ENCODE data around the gene CBR3. TPM values are rescaled to one million over a fixed set of nuclear protein-coding genes. Genes with fewer than 3 reads are reported as not detected.
A peak's percentile ranks its signal among the peaks of the same experiment; 100 is the strongest.

The CBR3 gene
- total RNA-seq, 4 donors from 2014 or later: 21.3 to 45.9 (median 37.9) TPM

- intact Hi-C loops (cut with DNase I; ENCODE audit: low total_unique reads): no loop called here
- 74 to 85% methylated on average over 4 of the region's 4 CpGs for WGBS, 2 donors
- no peak for DNase-seq (ENCODE audit: low spot score in 2 of 2)
- no peak overlapping the region for H3K4me3 ChIP-seq (ENCODE audit: low read depth, poor library complexity, severe bottlenecking)
- TF ChIP-seq CTCF (IDR thresholded peaks at IDR 0.05) (no peak), POLR2A (IDR thresholded peaks at IDR 0.05) (no peak)
These were observed 51.2 kb downstream of the CBR3 start for GRCh38 chr21:36186081-36186480.

GRCh38 chr21:36186506-36187399, 51.9 kb downstream of the CBR3 start:
- WGBS, 2 donors: 79 to 87% methylated on average over 18 of the region's 18 CpGs
- intact Hi-C loops (cut with DNase I; ENCODE audit: low total_unique reads): no loop called here
- H3K4me3 ChIP-seq (ENCODE audit: low read depth, poor library complexity, severe bottlenecking): no peak overlapping the region
- TF ChIP-seq POLR2A (IDR thresholded peaks at IDR 0.05): no peak
- no peak for TF ChIP-seq CTCF (IDR thresholded peaks at IDR 0.05)
- DNase-seq (ENCODE audit: low spot score in 2 of 2): no peak

- 53 to 54% methylated on average over 8 of the region's 8 CpGs for WGBS, 2 donors
- intact Hi-C loops (cut with DNase I; ENCODE audit: low total_unique reads): no loop called here
- TF ChIP-seq POLR2A (IDR thresholded peaks at IDR 0.05) (no peak), CTCF (IDR thresholded peaks at IDR 0.05) (no peak)
- peak in 1 of 2 donors; percentile 32 for DNase-seq (ENCODE audit: low spot score in 2 of 2)
- H3K4me3 ChIP-seq (ENCODE audit: low read depth, poor library complexity, severe bottlenecking): no peak overlapping the region
These were observed 53.3 kb downstream of the CBR3 start for GRCh38 chr21:36188081-36188681.

GRCh38 chr21:36188937-36189336, 54.1 kb downstream of the CBR3 start:
- TF ChIP-seq CTCF (IDR thresholded peaks at IDR 0.05) (no peak), POLR2A (IDR thresholded peaks at IDR 0.05) (no peak)
- WGBS, 2 donors: 18 to 30% methylated on average over 2 of the region's 2 CpGs
- DNase-seq (ENCODE audit: low spot score in 2 of 2): no peak
- intact Hi-C loops (cut with DNase I; ENCODE audit: low total_unique reads): no loop called here
- H3K4me3 ChIP-seq (ENCODE audit: low read depth, poor library complexity, severe bottlenecking): no peak overlapping the region

- no peak overlapping the region for H3K4me3 ChIP-seq (ENCODE audit: low read depth, poor library complexity, severe bottlenecking)
- WGBS, 2 donors: 83 to 88% methylated on average over 4 of the region's 4 CpGs
- DNase-seq (ENCODE audit: low spot score in 2 of 2): no peak
- intact Hi-C loops (cut with DNase I; ENCODE audit: low total_unique reads): loop anchor here (10.0 kb wide), 1 partner anchor 54 kb away; no protein-coding TSS in a partner anchor
- TF ChIP-seq CTCF (IDR thresholded peaks at IDR 0.05) (no peak), POLR2A (IDR thresholded peaks at IDR 0.05) (no peak)
These were observed 55.9 kb downstream of the CBR3 start for GRCh38 chr21:36190736-36191135.
